ENCODE measurements around the gene MMP23B.
"Not testable (repeated sequence)": the region's sequence is repeated elsewhere in the genome, so short reads cannot be mapped to it uniquely, and the experiment has no call there.

MMP23B gene

GRCh38 chr1:1621173-1622009 is 10.6 kb upstream of the MMP23B start:
- DNase-seq: no peak

- DNase-seq: no peak
Observed at GRCh38 chr1:1622010-1622787, 9.8 kb upstream of the MMP23B start.

- DNase-seq: no peak
Observed at GRCh38 chr1:1622788-1623094, 9.2 kb upstream of the MMP23B start.

GRCh38 chr1:1623181-1623630 is 8.8 kb upstream of the MMP23B start:
- no peak for DNase-seq

- no peak for DNase-seq
Observed at GRCh38 chr1:1623631-1624442, 8.1 kb upstream of the MMP23B start.

- no peak for DNase-seq
Observed at GRCh38 chr1:1624443-1625403, 7.2 kb upstream of the MMP23B start.

GRCh38 chr1:1625404-1625775 is 6.6 kb upstream of the MMP23B start:
- no peak for DNase-seq

GRCh38 chr1:1625824-1626206 is 6.2 kb upstream of the MMP23B start:
- no peak for DNase-seq

GRCh38 chr1:1626207-1627141 is 5.5 kb upstream of the MMP23B start:
- no peak for DNase-seq

GRCh38 chr1:1627261-1627828 is 4.6 kb upstream of the MMP23B start:
- no peak for DNase-seq

GRCh38 chr1:1627829-1628753 is 3.9 kb upstream of the MMP23B start:
- no peak for DNase-seq

- no peak for DNase-seq
Observed at GRCh38 chr1:1628754-1629429, 3.1 kb upstream of the MMP23B start.

- peak; percentile 60 to 66 for DNase-seq
Observed at GRCh38 chr1:1629430-1630190, 2.4 kb upstream of the MMP23B start.

- peak; percentile 87 to 92 for DNase-seq
Observed at GRCh38 chr1:1630191-1630964, 1.6 kb upstream of the MMP23B start.

GRCh38 chr1:1630965-1631781 is 800 bp upstream of the MMP23B start:
- no peak for DNase-seq

- not testable (repeated sequence) for DNase-seq
Observed at GRCh38 chr1:1633409-1633808, 1.4 kb downstream of the MMP23B start.
